ENCODE data around the gene GSE1.

The GSE1 gene

DNA sequence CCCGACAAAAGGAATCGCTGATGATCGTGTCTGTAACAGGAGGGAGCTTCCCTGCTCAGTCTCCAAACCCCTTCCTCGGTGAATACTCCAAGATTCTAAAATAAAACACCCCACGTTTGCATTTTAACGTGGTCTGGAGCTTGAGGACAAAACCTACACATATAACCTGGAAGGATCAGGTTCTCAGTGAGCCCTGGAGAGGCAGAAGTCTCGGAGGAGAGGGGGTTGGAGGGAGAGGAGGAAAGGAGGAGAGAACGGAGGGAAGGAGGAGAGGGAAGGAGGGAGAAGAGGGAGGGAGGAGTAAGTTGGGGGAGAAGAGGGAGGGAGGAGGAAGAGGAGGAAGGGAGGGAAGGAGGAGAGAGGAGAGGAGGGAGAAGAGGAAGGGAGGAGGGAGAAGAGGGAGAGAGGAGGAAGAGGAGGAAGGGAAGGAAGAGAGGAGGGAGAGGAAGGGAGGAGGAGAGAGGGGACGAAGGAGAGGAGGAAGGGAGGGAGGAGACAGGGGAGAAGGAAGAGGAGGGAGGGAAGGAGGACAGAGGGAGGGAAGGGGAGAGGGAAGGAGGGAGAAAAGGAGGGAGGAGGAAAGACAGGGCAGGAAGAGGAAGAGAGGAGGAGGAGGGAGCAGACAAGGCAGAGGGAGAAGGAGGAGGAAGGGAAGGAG, 103.0 kb downstream of the GSE1 start (continued):
- TF ChIP-seq ZNF624 (tag by site-specific recombination; IDR thresholded peaks at IDR 0.05): no peak
- TF ChIP-seq, protein P1, sequence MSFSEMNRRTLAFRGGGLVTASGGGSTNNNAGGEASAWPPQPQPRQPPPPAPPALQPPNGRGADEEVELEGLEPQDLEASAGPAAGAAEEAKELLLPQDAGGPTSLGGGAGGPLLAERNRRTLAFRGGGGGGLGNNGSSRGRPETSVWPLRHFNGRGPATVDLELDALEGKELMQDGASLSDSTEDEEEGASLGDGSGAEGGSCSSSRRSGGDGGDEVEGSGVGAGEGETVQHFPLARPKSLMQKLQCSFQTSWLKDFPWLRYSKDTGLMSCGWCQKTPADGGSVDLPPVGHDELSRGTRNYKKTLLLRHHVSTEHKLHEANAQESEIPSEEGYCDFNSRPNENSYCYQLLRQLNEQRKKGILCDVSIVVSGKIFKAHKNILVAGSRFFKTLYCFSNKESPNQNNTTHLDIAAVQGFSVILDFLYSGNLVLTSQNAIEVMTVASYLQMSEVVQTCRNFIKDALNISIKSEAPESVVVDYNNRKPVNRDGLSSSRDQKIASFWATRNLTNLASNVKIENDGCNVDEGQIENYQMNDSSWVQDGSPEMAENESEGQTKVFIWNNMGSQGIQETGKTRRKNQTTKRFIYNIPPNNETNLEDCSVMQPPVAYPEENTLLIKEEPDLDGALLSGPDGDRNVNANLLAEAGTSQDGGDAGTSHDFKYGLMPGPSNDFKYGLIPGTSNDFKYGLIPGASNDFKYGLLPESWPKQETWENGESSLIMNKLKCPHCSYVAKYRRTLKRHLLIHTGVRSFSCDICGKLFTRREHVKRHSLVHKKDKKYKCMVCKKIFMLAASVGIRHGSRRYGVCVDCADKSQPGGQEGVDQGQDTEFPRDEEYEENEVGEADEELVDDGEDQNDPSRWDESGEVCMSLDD (tag by site-specific recombination; IDR thresholded peaks at IDR 0.05): no peak
- TF ChIP-seq ZNF24 (tag by site-specific recombination; IDR thresholded peaks at IDR 0.05): no peak
- no peak for TF ChIP-seq ZBTB48 (tag by site-specific recombination; IDR thresholded peaks at IDR 0.05)

DNA sequence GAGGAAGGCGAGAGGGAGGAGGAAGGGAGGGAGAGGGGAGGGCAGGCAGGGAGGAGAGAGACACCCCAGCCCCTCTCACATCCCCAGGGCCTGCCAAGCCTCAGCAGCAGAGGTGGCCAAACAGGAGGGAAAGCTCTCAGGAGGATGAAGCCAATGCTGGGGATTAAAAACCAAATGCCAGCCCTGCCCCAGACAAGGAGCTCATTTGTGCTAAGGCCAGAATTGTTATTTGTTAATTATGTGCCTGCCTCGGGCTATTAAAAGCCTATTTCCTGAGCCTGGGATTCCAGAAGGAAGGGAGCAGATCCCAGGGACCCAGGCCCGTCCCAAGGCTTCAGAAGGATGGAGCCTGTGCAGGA, 103.5 kb downstream of the GSE1 start:
- H3K27ac ChIP-seq (ENCODE audit: extremely low read depth, low read depth, low read length): no peak overlapping the region
- TF ChIP-seq, protein P2, sequence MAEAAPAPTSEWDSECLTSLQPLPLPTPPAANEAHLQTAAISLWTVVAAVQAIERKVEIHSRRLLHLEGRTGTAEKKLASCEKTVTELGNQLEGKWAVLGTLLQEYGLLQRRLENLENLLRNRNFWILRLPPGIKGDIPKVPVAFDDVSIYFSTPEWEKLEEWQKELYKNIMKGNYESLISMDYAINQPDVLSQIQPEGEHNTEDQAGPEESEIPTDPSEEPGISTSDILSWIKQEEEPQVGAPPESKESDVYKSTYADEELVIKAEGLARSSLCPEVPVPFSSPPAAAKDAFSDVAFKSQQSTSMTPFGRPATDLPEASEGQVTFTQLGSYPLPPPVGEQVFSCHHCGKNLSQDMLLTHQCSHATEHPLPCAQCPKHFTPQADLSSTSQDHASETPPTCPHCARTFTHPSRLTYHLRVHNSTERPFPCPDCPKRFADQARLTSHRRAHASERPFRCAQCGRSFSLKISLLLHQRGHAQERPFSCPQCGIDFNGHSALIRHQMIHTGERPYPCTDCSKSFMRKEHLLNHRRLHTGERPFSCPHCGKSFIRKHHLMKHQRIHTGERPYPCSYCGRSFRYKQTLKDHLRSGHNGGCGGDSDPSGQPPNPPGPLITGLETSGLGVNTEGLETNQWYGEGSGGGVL (tag by site-specific recombination; IDR thresholded peaks at IDR 0.05): peak; percentile 39
- TF ChIP-seq ZNF214 (tag by site-specific recombination; IDR thresholded peaks at IDR 0.05; ENCODE audit: borderline replicate concordance): no peak
- POLR2A ChIA-PET: no interaction called here
- H3K9me3 ChIP-seq (ENCODE audit: control insufficient read depth, insufficient read depth, low read depth, low read length): no peaks in the 10 kb centered on the region
- CTCF ChIA-PET: interaction anchor here (0.6 to 5.5 kb wide), 15 partner anchors 8 to 537 kb away, joined by 3 to 87 read pairs (median 4); no protein-coding TSS in a partner anchor
- H3K4me1 ChIP-seq (ENCODE audit: control insufficient read depth, insufficient read depth, low read length): no peaks in the 10 kb centered on the region
- no peaks in the 10 kb centered on the region for H3K36me3 ChIP-seq (ENCODE audit: control insufficient read depth in 2 of 2, insufficient read depth in 1 of 2, low read length in 2 of 2)
- H3K4me3 ChIP-seq (ENCODE audit: low read depth, low read length): no peak overlapping the region

DNA sequence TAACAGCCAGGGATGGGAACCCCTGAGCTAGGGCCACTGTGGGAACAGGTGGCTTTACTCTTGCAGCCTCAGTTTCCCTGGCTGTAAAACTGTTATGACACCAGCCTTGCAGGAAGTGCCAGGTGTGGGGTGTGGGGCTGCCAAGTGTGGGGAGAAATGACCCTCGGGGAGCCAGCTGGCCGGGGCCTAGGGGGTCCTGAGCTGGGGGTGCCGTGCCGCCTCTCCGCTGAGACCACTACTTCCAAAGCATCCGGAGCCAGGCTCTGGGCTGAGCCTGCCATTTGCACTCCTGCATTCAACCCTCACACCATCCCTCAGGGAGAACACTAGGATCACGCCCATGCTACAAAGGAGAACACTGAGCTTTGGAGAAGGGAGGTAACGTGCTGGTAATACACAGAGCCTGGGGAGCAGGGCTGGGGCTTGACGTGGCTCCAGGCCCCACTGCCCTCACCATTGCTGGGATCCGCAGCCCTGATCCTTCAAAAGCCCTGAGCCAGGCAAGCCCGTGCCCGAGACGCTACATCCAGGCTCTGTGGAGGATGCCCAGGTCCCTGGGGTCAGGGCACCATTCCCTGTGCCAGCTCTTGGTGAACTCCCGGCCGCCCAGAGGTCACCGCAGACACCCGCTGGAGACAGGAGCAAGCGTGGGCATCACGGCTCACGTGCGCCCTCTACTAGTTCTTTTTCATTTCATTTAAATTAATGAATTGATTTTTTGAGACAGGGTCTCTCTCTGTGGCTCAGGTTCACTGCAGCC, 104.5 kb downstream of the GSE1 start:
- Histone ChIP-seq H3K4me3 (ENCODE audit: low read depth, low read length) (no peak overlapping the region), H3K36me3 (ENCODE audit: control insufficient read depth in 2 of 2, insufficient read depth in 1 of 2, low read length in 2 of 2) (no peaks in the 10 kb centered on the region), H3K9me3 (ENCODE audit: control insufficient read depth, insufficient read depth, low read depth, low read length) (no peaks in the 10 kb centered on the region), H3K27ac (ENCODE audit: extremely low read depth, low read depth, low read length) (no peak overlapping the region), H3K4me1 (ENCODE audit: control insufficient read depth, insufficient read depth, low read length) (no peaks in the 10 kb centered on the region)
- ChIA-PET POLR2A (interaction anchor here (0.9 to 1.1 kb wide), 2 partner anchors 42 to 49 kb away, joined by 3 to 4 read pairs; no protein-coding TSS in a partner anchor), CTCF (interaction anchor here (0.6 to 5.5 kb wide), 30 partner anchors 8 to 1955 kb away, joined by 3 to 87 read pairs (median 4); no protein-coding TSS in a partner anchor)
- TF ChIP-seq, protein P3, sequence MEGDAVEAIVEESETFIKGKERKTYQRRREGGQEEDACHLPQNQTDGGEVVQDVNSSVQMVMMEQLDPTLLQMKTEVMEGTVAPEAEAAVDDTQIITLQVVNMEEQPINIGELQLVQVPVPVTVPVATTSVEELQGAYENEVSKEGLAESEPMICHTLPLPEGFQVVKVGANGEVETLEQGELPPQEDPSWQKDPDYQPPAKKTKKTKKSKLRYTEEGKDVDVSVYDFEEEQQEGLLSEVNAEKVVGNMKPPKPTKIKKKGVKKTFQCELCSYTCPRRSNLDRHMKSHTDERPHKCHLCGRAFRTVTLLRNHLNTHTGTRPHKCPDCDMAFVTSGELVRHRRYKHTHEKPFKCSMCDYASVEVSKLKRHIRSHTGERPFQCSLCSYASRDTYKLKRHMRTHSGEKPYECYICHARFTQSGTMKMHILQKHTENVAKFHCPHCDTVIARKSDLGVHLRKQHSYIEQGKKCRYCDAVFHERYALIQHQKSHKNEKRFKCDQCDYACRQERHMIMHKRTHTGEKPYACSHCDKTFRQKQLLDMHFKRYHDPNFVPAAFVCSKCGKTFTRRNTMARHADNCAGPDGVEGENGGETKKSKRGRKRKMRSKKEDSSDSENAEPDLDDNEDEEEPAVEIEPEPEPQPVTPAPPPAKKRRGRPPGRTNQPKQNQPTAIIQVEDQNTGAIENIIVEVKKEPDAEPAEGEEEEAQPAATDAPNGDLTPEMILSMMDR (tag by site-specific recombination; IDR thresholded peaks at IDR 0.05): peak; percentile 73
- TF ChIP-seq ZNF23 (tag by site-specific recombination; IDR thresholded peaks at IDR 0.05; ENCODE audit: borderline replicate concordance) (no peak), ZNF610 (tag by site-specific recombination; IDR thresholded peaks at IDR 0.05; ENCODE audit: borderline replicate concordance) (no peak), ZNF664 (tag by site-specific recombination; IDR thresholded peaks at IDR 0.05) (peak; percentile 49; the same call in 1 of the 2 replicates), KLF16 (tag by site-specific recombination; IDR thresholded peaks at IDR 0.05) (no peak), KLF1 (tag by site-specific recombination; IDR thresholded peaks at IDR 0.05) (no peak), EGR2 (tag by site-specific recombination; IDR thresholded peaks at IDR 0.05; ENCODE audit: low read depth) (peak; percentile 13; the same call in 1 of the 2 replicates), ZNF670 (tag by site-specific recombination; IDR thresholded peaks at IDR 0.05; ENCODE audit: low read depth) (no peak), ZNF157 (tag by site-specific recombination; IDR thresholded peaks at IDR 0.05) (no peak), ZBTB1 (tag by site-specific recombination; IDR thresholded peaks at IDR 0.05) (no peak), ZNF354C (tag by site-specific recombination; IDR thresholded peaks at IDR 0.05; ENCODE audit: borderline replicate concordance, low read depth) (no peak)
- TF ChIP-seq, protein P4, sequence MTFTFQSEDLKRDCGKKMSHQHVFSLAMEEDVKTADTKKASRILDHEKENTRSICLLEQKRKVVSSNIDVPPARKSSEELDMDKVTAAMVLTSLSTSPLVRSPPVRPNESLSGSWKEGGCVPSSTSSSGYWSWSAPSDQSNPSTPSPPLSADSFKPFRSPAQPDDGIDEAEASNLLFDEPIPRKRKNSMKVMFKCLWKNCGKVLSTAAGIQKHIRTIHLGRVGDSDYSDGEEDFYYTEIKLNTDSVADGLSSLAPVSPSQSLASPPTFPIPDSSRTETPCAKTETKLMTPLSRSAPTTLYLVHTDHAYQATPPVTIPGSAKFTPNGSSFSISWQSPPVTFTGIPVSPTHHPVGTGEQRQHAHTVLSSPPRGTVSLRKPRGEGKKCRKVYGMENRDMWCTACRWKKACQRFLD (tag by site-specific recombination; IDR thresholded peaks at IDR 0.05): no peak
- TF ChIP-seq, protein P5, sequence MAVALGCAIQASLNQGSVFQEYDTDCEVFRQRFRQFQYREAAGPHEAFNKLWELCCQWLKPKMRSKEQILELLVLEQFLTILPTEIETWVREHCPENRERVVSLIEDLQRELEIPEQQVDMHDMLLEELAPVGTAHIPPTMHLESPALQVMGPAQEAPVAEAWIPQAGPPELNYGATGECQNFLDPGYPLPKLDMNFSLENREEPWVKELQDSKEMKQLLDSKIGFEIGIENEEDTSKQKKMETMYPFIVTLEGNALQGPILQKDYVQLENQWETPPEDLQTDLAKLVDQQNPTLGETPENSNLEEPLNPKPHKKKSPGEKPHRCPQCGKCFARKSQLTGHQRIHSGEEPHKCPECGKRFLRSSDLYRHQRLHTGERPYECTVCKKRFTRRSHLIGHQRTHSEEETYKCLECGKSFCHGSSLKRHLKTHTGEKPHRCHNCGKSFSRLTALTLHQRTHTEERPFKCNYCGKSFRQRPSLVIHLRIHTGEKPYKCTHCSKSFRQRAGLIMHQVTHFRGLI (tag by site-specific recombination; IDR thresholded peaks at IDR 0.05): no peak
- TF ChIP-seq, protein P6, sequence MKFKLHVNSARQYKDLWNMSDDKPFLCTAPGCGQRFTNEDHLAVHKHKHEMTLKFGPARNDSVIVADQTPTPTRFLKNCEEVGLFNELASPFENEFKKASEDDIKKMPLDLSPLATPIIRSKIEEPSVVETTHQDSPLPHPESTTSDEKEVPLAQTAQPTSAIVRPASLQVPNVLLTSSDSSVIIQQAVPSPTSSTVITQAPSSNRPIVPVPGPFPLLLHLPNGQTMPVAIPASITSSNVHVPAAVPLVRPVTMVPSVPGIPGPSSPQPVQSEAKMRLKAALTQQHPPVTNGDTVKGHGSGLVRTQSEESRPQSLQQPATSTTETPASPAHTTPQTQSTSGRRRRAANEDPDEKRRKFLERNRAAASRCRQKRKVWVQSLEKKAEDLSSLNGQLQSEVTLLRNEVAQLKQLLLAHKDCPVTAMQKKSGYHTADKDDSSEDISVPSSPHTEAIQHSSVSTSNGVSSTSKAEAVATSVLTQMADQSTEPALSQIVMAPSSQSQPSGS (tag by site-specific recombination; IDR thresholded peaks at IDR 0.05; ENCODE audit: low read depth): no peak
